Activated CD8-positive, alpha-beta T cell treated with anti-CD3 and anti-CD28 coated beads, Interleukin-2, amount 10 ng/mL, durations not matched to agents 7 days and 5 days (primary cell): ENCODE results near the gene GNB1L. TPM values are rescaled to one million over a fixed set of nuclear protein-coding genes. Genes with fewer than 3 reads are reported as not detected.

Source experiments
- ATAC-seq: fragments of 150-1000 bp; cut with Tn5 transposase; one replicate; pipeline ENCODE4 v1.10.0; 2021; ENCODE audit warnings: moderate library complexity
- CTCF ChIA-PET: fragments of 350-600 bp; sonication (Branson Sonifier 250); formaldehyde crosslinking; loops from one replicate; lab custom pipeline; 2021; ENCODE audit warnings: antibody characterized with exemption; lab: Charles Lee
- POLR2A ChIA-PET: fragments of 350-600 bp; sonication (Branson Sonifier 250); formaldehyde crosslinking; loops from one replicate; lab custom pipeline; 2021; ENCODE audit warnings: antibody characterized with exemption; lab: Charles Lee
- DNase-seq: peaks from one replicate; pipeline ENCODE4 v3.0.0-alpha.2; 2020
- H3K27ac Mint-ChIP-seq: one replicate; pipeline ENCODE4 v1.8.0; 2021; ENCODE audit warnings: mild to moderate bottlenecking, mixed read lengths
- H3K27me3 Mint-ChIP-seq: one replicate; pipeline ENCODE4 v1.8.0; 2021; ENCODE audit warnings: low read depth, mixed read lengths
- H3K36me3 Mint-ChIP-seq: one replicate; pipeline ENCODE4 v1.8.0; 2021; ENCODE audit warnings: low read depth, mixed read lengths
- H3K4me1 Mint-ChIP-seq: one replicate; pipeline ENCODE4 v1.8.0; 2021; ENCODE audit warnings: low read depth, mixed read lengths
- H3K4me3 Mint-ChIP-seq: one replicate; pipeline ENCODE4 v1.8.0; 2021; ENCODE audit warnings: mild to moderate bottlenecking, mixed read lengths
- H3K9me3 Mint-ChIP-seq: one replicate; pipeline ENCODE4 v1.8.0; 2022; ENCODE audit warnings: mixed read lengths; ENCODE audit not compliant: insufficient read depth
- total RNA-seq, 2 experiments: library from RNA; stranded (reverse); gene quantifications; one replicate each; pipeline ENCODE4 v1.2.3, GENCODE V29; 2021

The GNB1L gene
- total RNA-seq, 2 experiments from 2014 or later = 9.7 to 10.3 TPM

GRCh38 chr22:19791243-19791642, 63.4 kb downstream of the GNB1L start:
- CTCF ChIA-PET = interaction anchor here (1.3 kb wide), 1 partner anchor 119 kb away, joined by 3 read pairs; no protein-coding TSS in a partner anchor
- peaks cover 11% of the 10 kb centered on the region for H3K36me3 Mint-ChIP-seq
- no peaks in the 10 kb centered on the region for H3K9me3 Mint-ChIP-seq
- no peaks in the 10 kb centered on the region for H3K4me1 Mint-ChIP-seq
- POLR2A ChIA-PET = no interaction called here
- no peak overlapping the region for H3K4me3 Mint-ChIP-seq
- ATAC-seq (no peak), DNase-seq (no peak)
- H3K27ac Mint-ChIP-seq = no peak overlapping the region
- H3K27me3 Mint-ChIP-seq = no peaks in the 10 kb centered on the region

DNA sequence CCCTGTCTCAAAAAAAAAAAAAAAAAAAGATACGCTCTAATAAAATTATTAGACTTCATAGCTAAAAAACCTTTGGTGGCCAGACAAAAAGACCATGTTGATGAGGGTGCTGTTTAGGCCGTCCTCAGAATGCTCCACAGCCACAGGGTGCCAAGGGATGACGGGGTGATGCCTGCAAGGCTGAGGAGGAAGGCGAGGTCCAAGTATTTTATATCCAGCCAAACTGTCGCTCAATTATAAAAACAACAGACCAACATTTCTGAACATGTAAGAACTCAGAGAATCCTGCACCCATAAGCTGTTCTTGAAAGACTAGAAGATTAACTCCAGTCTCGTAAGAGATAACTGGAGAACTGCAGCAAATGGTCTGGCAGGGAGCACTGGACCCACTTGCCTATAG, 64.8 kb downstream of the GNB1L start:
- ATAC-seq (no peak), DNase-seq (no peak)
- POLR2A ChIA-PET = interaction anchor here (1.1 kb wide), 1 partner anchor 18 kb away, joined by 3 read pairs; no protein-coding TSS in a partner anchor
- Mint-ChIP-seq H3K27ac (no peak overlapping the region), H3K36me3 (peaks cover 11% of the 10 kb centered on the region), H3K4me1 (no peaks in the 10 kb centered on the region), H3K9me3 (no peaks in the 10 kb centered on the region), H3K27me3 (no peaks in the 10 kb centered on the region), H3K4me3 (no peak overlapping the region)
- CTCF ChIA-PET = interaction anchor here (1.0 kb wide), 1 partner anchor 8 kb away, joined by 3 read pairs; no protein-coding TSS in a partner anchor

- ATAC-seq = no peak
- H3K4me1 Mint-ChIP-seq = no peaks in the 10 kb centered on the region
- POLR2A ChIA-PET = no interaction called here
- no peak overlapping the region for H3K27ac Mint-ChIP-seq
- DNase-seq = no peak
- CTCF ChIA-PET = no interaction called here
- H3K9me3 Mint-ChIP-seq = no peaks in the 10 kb centered on the region
- H3K36me3 Mint-ChIP-seq = peaks cover 11% of the 10 kb centered on the region
- H3K27me3 Mint-ChIP-seq = no peaks in the 10 kb centered on the region
- no peak overlapping the region for H3K4me3 Mint-ChIP-seq
Observed at GRCh38 chr22:19789406-19789805, 65.3 kb downstream of the GNB1L start.

- Mint-ChIP-seq H3K4me3 (no peak overlapping the region), H3K27ac (no peak overlapping the region), H3K36me3 (peaks cover 11% of the 10 kb centered on the region), H3K27me3 (no peaks in the 10 kb centered on the region), H3K4me1 (no peaks in the 10 kb centered on the region), H3K9me3 (no peaks in the 10 kb centered on the region)
- POLR2A ChIA-PET = no interaction called here
- DNase-seq (no peak), ATAC-seq (no peak)
- CTCF ChIA-PET = no interaction called here
Observed at GRCh38 chr22:19788661-19789225, 65.9 kb downstream of the GNB1L start.

- CTCF ChIA-PET = no interaction called here
- Mint-ChIP-seq H3K9me3 (no peaks in the 10 kb centered on the region), H3K27ac (no peak overlapping the region), H3K4me3 (no peak overlapping the region), H3K27me3 (no peaks in the 10 kb centered on the region), H3K4me1 (no peaks in the 10 kb centered on the region), H3K36me3 (peaks cover 11% of the 10 kb centered on the region)
- ATAC-seq (no peak), DNase-seq (no peak)
- POLR2A ChIA-PET = no interaction called here
Observed at GRCh38 chr22:19787849-19788141, 66.9 kb downstream of the GNB1L start.

DNA sequence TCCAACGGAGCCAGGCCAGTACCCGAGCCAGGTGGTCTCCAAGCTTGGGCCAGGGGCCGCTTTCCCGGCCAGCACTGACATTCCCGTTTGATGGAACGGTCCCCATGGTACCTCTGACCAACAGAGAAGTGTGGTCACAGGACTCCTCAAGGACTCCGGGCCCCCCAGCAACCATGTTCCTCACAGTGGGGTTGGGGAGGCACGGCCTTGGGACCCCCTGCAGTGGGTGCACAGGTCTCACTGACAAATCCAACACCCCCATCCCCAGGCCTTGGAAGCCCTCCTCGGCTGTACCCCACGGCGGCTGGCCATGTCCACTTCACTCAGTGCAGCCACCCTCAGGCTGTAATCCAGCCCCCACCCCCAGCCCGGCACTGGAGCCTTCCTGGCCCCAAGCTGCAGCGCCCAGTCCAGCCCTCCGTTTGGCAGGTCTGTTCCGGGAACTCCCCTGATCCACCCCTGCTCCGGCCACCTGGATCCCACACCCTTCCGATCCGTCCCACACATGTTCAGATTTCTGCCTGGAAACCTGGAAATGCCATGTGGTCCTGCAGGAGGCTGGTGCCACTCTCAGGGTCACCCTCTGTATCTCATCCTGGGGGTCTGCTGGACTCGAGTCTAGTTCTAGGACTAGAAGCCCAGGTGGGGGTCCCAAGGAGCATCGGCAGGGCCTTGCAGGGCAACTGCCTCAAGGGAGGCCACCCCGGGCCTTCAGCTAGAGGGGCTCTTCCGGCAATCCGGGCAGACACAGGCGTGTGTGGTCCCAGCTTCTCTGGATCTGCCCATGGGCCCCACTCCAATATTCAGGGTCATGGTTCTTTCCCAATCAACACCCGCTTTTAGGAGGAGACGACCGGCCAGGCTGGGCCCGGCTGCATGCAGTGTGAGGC, 67.5 kb downstream of the GNB1L start:
- H3K4me3 Mint-ChIP-seq = no peak overlapping the region
- no peaks in the 10 kb centered on the region for H3K4me1 Mint-ChIP-seq
- CTCF ChIA-PET = no interaction called here
- peaks cover 7% of the 10 kb centered on the region for H3K36me3 Mint-ChIP-seq
- H3K27me3 Mint-ChIP-seq = no peaks in the 10 kb centered on the region
- H3K27ac Mint-ChIP-seq = no peak overlapping the region
- ATAC-seq = no peak
- no peak for DNase-seq
- H3K9me3 Mint-ChIP-seq = no peaks in the 10 kb centered on the region
- POLR2A ChIA-PET = no interaction called here

GRCh38 chr22:19786264-19786585, 68.4 kb downstream of the GNB1L start:
- no peaks in the 10 kb centered on the region for H3K4me1 Mint-ChIP-seq
- DNase-seq (no peak), ATAC-seq (no peak)
- CTCF ChIA-PET = interaction anchor here (1.0 kb wide), 1 partner anchor 55 kb away, joined by 3 read pairs; no protein-coding TSS in a partner anchor
- H3K27ac Mint-ChIP-seq = no peak overlapping the region
- H3K27me3 Mint-ChIP-seq = peaks cover 5% of the 10 kb centered on the region
- POLR2A ChIA-PET = interaction anchor here (0.6 kb wide), 1 partner anchor 15 kb away, joined by 3 read pairs; no protein-coding TSS in a partner anchor
- H3K9me3 Mint-ChIP-seq = no peaks in the 10 kb centered on the region
- H3K36me3 Mint-ChIP-seq = peaks cover 4% of the 10 kb centered on the region
- no peak overlapping the region for H3K4me3 Mint-ChIP-seq

GRCh38 chr22:19785461-19786263, 69.0 kb downstream of the GNB1L start:
- ChIA-PET POLR2A (interaction anchor here (0.6 kb wide), 1 partner anchor 15 kb away, joined by 3 read pairs; no protein-coding TSS in a partner anchor), CTCF (interaction anchor here (1.0 kb wide), 1 partner anchor 54 kb away, joined by 3 read pairs; no protein-coding TSS in a partner anchor)
- H3K27ac Mint-ChIP-seq = no peak overlapping the region
- peaks cover 4% of the 10 kb centered on the region for H3K36me3 Mint-ChIP-seq
- no peak for DNase-seq
- no peak for ATAC-seq
- no peak overlapping the region for H3K4me3 Mint-ChIP-seq
- no peaks in the 10 kb centered on the region for H3K9me3 Mint-ChIP-seq
- H3K4me1 Mint-ChIP-seq = no peaks in the 10 kb centered on the region
- H3K27me3 Mint-ChIP-seq = peaks cover 6% of the 10 kb centered on the region

DNA sequence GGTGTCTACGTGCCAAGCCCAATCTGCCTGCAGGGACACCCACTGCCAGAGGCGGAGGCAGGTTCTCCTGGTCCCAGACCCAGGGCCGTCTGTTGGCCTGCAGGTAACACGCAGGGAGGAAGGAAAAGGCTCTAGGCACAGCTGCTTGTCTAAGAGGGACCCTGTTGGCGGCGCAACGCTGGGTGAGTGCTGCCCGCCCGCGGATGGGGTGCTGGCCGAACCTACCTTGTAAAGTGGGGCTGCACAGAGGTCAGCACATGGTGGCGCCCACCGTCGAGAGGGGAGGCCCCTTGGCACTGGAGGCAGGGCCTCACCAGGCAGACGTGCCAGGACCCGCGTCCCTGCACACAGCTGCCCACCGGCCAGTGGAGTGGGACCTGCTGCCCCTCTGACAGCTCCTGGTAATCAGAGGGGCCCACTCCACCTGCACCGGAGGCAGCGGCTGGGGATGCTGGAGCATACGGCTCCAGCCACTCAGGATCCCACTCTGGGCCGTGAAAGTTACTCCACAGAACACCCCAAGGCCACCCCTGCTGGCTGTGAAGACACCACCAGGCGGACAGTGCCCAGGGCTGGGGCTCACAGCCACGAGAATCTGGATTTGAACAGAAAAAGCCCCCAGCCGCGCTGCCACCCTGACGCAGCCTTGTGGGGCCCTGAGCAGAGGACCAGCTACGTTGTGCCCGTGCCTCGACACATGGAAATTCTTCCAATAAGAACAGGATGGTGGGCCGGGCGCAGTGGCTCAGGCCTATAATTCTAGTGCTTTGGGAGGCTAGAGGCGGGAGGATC, 70.1 kb downstream of the GNB1L start:
- Mint-ChIP-seq H3K4me3 (no peak overlapping the region), H3K36me3 (no peaks in the 10 kb centered on the region), H3K4me1 (peaks cover 3% of the 10 kb centered on the region), H3K27ac (no peak overlapping the region), H3K9me3 (no peaks in the 10 kb centered on the region), H3K27me3 (peaks cover 12% of the 10 kb centered on the region)
- ATAC-seq (no peak), DNase-seq (no peak)
- POLR2A ChIA-PET = no interaction called here
- CTCF ChIA-PET = interaction anchor here (1.2 kb wide), 1 partner anchor 105 kb away, joined by 3 read pairs; no protein-coding TSS in a partner anchor

- CTCF ChIA-PET = interaction anchor here (1.2 kb wide), 1 partner anchor 104 kb away, joined by 3 read pairs; no protein-coding TSS in a partner anchor
- ATAC-seq (no peak), DNase-seq (no peak)
- H3K27me3 Mint-ChIP-seq = peaks cover 15% of the 10 kb centered on the region
- no peak overlapping the region for H3K4me3 Mint-ChIP-seq
- H3K27ac Mint-ChIP-seq = no peak overlapping the region
- no peaks in the 10 kb centered on the region for H3K9me3 Mint-ChIP-seq
- peaks cover 3% of the 10 kb centered on the region for H3K4me1 Mint-ChIP-seq
- no peaks in the 10 kb centered on the region for H3K36me3 Mint-ChIP-seq
- POLR2A ChIA-PET = no interaction called here
Observed at GRCh38 chr22:19783586-19784383, 70.9 kb downstream of the GNB1L start.
